HG02884 (cell line): ENCODE measurements around the gene RAB11B.
"Not testable (repeated sequence)": the region's sequence is repeated elsewhere in the genome, so short reads cannot be mapped to it uniquely, and the experiment has no call there.

Source experiments
- ATAC-seq: cut with Tn5 transposase; IDR thresholded peaks from one replicate; pipeline ENCODE4 v1.9.1; 2021; ENCODE audit warnings: mild to moderate bottlenecking, moderate library complexity; ENCODE audit not compliant: unreplicated experiment

RAB11B gene

DNA sequence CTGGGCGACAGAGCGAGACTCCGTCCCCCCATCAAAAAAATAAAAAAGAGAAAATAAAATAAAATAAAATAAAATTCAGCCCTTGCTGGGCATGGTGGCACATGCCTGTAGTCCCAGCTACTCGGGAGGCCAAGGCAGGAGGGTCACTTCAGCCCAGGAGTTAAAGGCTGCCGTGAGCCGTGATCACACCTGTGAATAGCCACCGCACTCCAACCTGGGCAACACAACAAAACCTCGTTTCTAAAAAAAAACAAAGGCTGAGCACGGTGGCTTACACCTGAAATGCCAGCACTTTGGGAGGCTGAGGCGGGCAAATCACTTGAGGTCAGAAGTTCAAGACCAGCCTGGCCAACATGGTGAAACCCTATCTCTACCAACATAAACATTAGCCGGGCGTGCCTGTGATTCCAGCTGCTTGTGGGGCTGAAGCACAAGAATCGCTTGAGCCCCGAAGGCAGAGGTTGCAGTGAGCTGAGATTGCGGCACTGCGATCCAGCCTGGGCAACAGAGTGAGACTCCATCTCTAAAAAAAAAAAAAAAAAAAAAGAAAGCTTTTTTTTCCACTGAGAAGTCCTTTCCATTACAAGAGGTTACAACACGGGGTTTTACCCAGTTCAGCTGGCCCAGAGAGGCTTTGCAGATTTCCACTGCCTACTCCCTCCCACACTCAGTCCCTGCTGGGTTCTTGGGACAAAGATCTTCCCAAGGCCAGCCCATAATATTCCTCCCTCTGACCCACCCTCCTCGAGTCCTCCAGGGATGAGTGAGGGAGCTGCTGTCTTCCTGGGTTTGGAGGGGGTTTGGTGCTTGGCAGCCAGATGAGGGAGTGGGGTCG lies 19.8 kb upstream of the RAB11B start:
- no peak for ATAC-seq

DNA sequence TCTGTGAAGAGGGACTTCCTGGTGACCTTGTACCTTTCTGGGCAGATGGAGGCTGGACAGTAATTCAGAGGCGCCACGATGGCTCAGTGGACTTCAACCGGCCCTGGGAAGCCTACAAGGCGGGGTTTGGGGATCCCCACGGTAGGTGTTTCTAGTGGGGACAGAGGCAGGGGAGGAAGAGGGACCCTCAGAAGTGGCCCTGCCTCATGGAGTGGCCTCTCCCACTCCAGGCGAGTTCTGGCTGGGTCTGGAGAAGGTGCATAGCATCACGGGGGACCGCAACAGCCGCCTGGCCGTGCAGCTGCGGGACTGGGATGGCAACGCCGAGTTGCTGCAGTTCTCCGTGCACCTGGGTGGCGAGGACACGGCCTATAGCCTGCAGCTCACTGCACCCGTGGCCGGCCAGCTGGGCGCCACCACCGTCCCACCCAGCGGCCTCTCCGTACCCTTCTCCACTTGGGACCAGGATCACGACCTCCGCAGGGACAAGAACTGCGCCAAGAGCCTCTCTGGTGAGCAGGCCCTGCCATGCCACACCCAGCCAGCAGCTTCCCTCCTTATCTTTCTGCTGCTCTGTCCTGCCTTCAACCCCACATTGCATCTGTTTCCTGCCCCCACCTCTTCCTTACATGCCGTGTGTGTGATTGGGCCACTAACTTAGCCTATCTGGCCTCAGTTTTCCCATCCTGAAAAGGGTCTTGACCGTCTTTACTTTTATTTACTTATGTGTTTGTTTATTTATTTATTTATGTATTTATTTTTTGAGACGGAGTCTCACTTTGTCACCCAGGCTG lies 19.0 kb upstream of the RAB11B start:
- ATAC-seq: no peak

DNA sequence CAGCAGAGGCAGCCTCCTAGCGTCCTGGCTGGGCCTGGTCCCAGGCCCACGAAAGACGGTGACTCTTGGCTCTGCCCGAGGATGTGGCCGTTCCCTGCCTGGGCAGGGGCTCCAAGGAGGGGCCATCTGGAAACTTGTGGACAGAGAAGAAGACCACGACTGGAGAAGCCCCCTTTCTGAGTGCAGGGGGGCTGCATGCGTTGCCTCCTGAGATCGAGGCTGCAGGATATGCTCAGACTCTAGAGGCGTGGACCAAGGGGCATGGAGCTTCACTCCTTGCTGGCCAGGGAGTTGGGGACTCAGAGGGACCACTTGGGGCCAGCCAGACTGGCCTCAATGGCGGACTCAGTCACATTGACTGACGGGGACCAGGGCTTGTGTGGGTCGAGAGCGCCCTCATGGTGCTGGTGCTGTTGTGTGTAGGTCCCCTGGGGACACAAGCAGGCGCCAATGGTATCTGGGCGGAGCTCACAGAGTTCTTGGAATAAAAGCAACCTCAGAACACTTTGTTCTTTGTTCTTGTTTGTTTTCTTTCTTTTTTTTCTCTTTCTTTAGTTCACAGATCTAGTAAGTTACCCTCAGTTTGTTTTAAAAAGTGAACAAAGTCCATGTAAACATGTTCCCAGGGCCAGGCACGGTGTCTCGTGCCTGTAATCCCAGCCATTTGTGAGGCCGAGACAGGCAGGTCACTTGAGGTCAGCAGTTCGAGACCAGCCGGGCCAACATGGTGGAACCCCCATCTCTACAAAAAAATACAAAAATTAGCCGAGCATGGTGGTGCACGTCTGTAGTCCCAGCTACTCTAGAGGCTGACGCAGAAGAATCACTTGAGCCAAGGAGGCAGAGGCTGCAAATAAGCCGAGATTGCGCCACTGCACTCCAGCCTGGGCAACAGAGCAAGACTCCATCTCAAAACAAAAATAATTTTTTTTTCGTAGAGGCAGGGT lies 16.0 kb upstream of the RAB11B start:
- no peak for ATAC-seq

DNA sequence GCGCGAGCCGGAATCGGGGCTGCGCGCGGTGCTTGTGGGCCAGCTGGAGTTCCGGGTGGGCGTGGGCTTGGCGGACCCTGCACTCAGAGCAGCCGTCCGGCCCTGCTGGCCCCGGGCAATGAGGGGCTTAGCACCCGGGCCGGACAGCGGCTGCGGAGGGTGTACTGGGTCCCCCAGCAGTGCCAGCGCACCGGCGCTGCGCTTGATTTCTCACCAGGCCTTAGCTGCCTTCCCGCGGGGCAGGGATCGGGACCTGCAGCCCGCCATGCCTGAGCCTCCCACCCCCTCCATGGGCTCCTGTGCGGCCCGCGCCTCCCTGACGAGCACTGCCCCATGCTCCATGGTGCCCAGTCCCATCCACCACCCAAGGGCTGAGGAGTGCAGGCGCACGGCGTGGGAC lies 14.4 kb upstream of the RAB11B start:
- ATAC-seq: not testable (repeated sequence)

GRCh38 chr19:8376373-8376974 lies 13.7 kb upstream of the RAB11B start:
- ATAC-seq: not testable (repeated sequence)

DNA sequence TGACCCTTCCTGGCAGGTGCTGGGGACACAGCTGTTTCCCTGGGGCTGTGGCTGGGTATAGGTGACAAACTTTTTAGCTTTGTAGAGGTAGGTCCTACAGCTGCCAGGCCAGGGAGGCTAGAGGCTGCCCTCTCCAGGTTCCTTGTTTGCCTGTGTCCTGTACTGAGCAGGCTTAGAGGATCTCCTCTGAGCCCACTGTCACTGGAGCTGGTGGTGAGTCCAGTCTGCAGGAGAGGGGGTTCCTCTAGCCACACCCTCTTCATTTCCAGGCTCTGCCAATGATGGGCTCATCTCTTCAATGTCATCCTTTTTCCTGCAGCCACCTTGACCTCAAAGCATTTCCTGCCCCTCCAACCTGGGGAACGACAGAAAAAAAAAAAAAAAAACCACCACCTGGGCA lies 12.6 kb upstream of the RAB11B start:
- ATAC-seq: no peak

- ATAC-seq: not testable (repeated sequence)
These were observed 10.8 kb upstream of the RAB11B start for GRCh38 chr19:8379156-8379891.

GRCh38 chr19:8384569-8384968 lies 5.6 kb upstream of the RAB11B start:
- ATAC-seq: not testable (repeated sequence)

- ATAC-seq: not testable (repeated sequence)
These were observed 5.1 kb upstream of the RAB11B start for GRCh38 chr19:8385103-8385502.

DNA sequence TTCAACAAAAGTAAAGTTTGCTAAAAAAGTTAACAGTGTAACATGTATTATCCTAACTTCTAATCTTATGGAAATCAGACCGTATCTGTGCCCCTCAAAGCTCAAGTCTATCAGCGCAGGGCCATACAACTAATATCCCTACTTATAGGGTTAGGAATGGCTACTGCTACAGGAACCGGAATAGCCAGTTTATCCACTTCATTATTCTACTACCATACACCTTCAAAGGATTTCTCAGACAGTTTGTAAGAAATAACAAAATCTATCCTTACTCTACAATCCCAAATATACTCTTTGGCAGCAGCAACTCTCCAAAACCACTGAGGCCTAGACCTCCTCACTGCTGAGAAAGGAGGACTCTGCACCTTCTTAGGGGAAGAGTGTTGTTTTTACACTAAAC lies 4.6 kb upstream of the RAB11B start:
- ATAC-seq: not testable (repeated sequence)

DNA sequence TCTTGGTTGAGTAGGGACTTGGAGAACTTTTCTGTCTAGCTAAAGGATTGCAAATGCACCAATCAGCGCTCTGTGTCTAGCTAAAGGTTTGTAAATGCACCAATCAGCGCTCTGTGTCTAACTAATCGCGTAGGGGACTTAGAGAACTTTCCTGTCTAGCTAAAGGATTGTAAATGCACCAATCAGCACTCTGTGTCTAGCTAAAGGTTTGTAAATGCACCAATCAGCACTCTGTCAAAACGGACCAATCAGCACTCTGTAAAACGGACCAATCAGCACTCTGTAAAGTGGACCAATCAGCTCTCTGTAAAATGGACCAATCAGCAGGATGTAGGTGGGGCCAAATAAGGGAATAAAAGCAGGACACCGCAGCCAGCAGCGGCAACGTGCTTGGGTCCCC lies 3.7 kb upstream of the RAB11B start:
- ATAC-seq: not testable (repeated sequence)

DNA sequence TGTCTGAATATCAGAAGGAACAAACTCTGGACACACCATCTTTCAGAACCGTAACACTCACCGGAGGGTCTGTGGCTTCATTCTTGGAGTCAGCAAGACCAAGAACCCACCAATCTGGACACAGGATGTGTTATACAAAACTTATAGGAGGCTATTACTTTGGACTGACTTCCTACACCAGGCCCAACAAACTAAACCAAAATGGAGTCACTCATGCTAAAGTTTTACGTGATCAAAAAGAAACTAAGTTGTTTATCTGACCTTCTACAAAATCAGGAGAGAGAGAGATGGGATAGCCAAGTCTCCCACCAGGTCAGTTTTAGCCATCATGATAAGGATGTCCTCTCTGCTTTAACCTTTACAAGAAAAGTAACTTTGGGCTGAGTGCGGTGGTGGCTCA lies 3.2 kb upstream of the RAB11B start:
- ATAC-seq: no peak

DNA sequence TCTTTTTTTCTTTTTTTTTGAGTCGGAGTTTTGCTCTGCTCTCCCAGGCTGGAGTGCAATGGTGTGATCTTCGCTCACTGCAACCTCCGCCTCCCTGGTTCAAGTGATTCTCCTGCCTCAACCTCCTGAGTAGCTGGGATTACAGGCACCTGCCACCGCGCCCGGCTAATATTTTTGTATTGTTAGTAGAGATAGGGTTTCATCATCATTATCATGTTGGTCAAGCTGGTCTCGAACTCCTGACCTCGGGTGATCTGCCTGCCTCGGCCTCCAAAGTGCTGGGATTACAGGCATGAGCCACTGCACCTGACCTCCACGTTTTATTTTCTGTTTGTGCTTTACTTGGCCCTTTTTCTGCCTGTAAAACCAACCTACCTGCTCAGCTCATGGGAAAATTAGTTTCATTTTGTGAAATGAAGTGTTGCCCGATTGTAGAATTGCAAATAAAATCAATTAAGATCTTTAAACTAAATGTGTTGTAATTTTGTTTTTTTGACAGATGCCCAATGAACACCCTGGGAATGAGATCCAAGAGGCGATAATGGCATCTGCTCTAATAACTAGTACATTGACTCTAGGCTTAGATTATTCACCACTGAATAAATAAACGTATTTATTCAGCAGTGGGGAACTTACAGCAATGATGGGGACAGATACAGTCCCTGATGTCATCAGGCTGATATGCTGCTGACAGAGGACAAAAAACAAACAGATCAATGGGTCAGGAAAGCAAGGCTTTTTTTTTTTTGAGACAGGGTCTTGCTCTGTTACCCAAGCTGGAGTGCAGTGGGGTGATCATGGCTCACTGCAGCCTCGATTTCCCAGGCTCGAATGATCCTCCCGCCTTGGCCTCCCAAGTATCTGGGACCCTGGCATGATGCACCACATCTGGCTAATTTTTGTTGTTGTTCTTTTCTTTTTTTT lies 2.2 kb upstream of the RAB11B start:
- no peak for ATAC-seq

GRCh38 chr19:8388612-8388958 lies 1.6 kb upstream of the RAB11B start:
- ATAC-seq: no peak

DNA sequence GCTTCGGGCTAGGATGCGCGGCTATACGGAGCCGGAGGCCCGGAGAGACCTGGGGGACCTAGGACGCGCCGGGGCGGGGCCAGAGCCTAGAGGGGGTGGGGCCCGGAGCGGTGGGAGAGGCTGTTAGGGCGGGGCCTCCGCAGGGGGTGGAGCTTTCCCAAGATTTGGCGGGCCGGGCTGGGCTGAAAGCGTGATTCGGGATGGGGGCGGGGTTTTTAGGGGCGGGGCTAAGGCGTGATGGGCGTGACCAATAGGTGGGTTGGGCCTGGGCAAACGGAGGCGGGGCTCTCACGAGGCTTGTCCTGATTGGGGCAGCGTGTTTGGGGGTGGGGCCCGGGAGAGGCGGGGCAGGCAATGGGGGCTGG lies 439 bp downstream of the RAB11B start:
- no peak for ATAC-seq

DNA sequence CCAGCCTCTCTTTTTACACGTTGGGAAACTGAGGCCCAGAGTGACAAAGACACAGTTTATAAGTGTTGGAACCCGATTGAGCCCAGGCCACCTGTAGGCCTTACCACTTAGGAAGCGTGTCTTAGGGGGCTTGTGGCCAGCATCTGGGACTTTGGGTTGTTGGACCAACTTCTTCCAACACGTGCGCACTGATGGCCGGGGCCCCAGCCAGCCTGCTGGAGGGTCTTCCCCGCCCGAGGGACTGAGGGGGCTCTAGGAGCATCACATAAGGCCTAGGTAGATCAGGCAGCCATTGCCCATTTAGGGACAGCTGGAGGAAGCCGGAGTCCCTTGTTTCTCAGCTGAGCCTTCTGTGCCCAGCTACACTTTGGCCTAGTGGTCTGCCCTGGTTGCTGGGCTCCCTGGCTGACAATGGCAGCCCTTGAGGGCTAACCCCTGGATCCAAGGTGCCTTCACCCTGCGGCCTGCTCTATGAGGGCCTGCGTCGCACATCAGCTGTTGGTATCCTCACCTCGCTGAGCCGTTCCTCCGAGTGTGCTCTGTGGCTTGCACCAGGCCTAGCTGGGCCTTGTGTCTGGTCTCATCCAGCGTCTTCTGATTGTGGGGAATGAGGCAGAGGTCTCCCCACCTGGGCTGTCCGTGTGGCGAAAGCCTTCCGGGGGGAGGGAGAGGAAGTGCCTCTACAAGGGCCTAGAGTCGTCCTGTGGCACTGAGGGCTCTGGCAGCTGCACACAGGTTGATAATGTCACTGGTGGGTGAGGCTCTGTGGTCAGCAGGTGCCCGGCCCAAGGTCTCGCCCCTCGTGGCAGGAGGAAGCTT lies 1.2 kb downstream of the RAB11B start:
- no peak for ATAC-seq

- ATAC-seq: no peak
These were observed 1.9 kb downstream of the RAB11B start for GRCh38 chr19:8392017-8392591.
